ENCODE measurements around the gene KIF1C. TPM values are rescaled to one million over a fixed set of nuclear protein-coding genes. Genes with fewer than 3 reads are reported as not detected.

KIF1C gene
- total and polyA plus RNA-seq, 9 of the 15 experiments (the other 6 are each of a cell fraction or from before 2014, with no cell fraction given): 0.38 to 68.4 (median 25.1) TPM

GRCh38 chr17:4949321-4950074, 48.3 kb upstream of the KIF1C start (continued):
- TF ChIP-seq MTA3 (IDR thresholded peaks at IDR 0.05; ENCODE audit: borderline replicate concordance) (no peak), ZNF174 (CRISPR knock-in tag; IDR thresholded peaks at IDR 0.05) (no peak), ARID2 (IDR thresholded peaks at IDR 0.05) (no peak), MBD2 (IDR thresholded peaks at IDR 0.05; ENCODE audit: borderline replicate concordance, low read depth) (no peak), SMARCA4 (IDR thresholded peaks at IDR 0.05) (no peak), ZBTB34 (CRISPR knock-in tag; IDR thresholded peaks at IDR 0.05) (no peak), AFF1 (IDR thresholded peaks at IDR 0.05; ENCODE audit: low read depth in 1 of 2, partially characterized antibody in 2 of 2) (no peak), BRD9 (IDR thresholded peaks at IDR 0.05; ENCODE audit: low read depth, partially characterized antibody) (no peak), ZNF695 (CRISPR knock-in tag; IDR thresholded peaks at IDR 0.05) (no peak), BCLAF1 (IDR thresholded peaks at IDR 0.05; ENCODE audit: borderline replicate concordance in 1 of 2, control insufficient read depth in 1 of 2, low read depth in 2 of 2, low read length in 1 of 2) (no peak), ZNF224 (CRISPR knock-in tag; IDR thresholded peaks at IDR 0.05) (no peak), MXI1 (IDR thresholded peaks at IDR 0.05; ENCODE audit: low read depth, low read length) (no peak), SETDB1 (IDR thresholded peaks at IDR 0.05; ENCODE audit: low read length) (no peak), CEBPG (CRISPR knock-in tag; IDR thresholded peaks at IDR 0.05) (no peak), CEBPG (tag; conservative IDR thresholded peaks at IDR 0.05 in 1 of 2, IDR thresholded peaks at IDR 0.05 in 1 of 2) (no peak), ZFP1 (CRISPR knock-in tag; IDR thresholded peaks at IDR 0.05) (no peak), FOXP4 (CRISPR knock-in tag; IDR thresholded peaks at IDR 0.05; ENCODE audit: borderline replicate concordance) (no peak)

Measured in K562 (cell line).